GM21515 (cell line): ENCODE data around the gene SPOP.
"Not testable (repeated sequence)": the region's sequence is repeated elsewhere in the genome, so short reads cannot be mapped to it uniquely, and the experiment has no call there.

Source experiments
- ATAC-seq: cut with Tn5 transposase; IDR thresholded peaks from one replicate; pipeline ENCODE4 v1.9.1; 2021; ENCODE audit not compliant: unreplicated experiment

Gene SPOP

GRCh38 chr17:49659661-49660382 is 18.1 kb downstream of the SPOP start:
- no peak for ATAC-seq

GRCh38 chr17:49656247-49656646 is 21.6 kb downstream of the SPOP start:
- ATAC-seq, result no peak

- ATAC-seq, result no peak
Observed at GRCh38 chr17:49647256-49647585, 30.7 kb downstream of the SPOP start.

- no peak for ATAC-seq
Observed at GRCh38 chr17:49646391-49647255, 31.3 kb downstream of the SPOP start.

GRCh38 chr17:49646056-49646390 is 31.9 kb downstream of the SPOP start:
- ATAC-seq, result not testable (repeated sequence)

- no peak for ATAC-seq
Observed at GRCh38 chr17:49645654-49646053, 32.2 kb downstream of the SPOP start.

- no peak for ATAC-seq
Observed at GRCh38 chr17:49640556-49640955, 37.3 kb downstream of the SPOP start.

GRCh38 chr17:49638818-49639217 is 39.1 kb downstream of the SPOP start:
- no peak for ATAC-seq

GRCh38 chr17:49637739-49638138 is 40.2 kb downstream of the SPOP start:
- ATAC-seq, result no peak

- ATAC-seq, result no peak
Observed at GRCh38 chr17:49637050-49637449, 40.8 kb downstream of the SPOP start.

GRCh38 chr17:49635121-49635520 is 42.8 kb downstream of the SPOP start:
- no peak for ATAC-seq

- ATAC-seq, result no peak
Observed at GRCh38 chr17:49634485-49634860, 43.4 kb downstream of the SPOP start.

GRCh38 chr17:49633762-49634484 is 44.0 kb downstream of the SPOP start:
- ATAC-seq, result no peak

GRCh38 chr17:49633250-49633649 is 44.6 kb downstream of the SPOP start:
- no peak for ATAC-seq

GRCh38 chr17:49632201-49632600 is 45.7 kb downstream of the SPOP start:
- ATAC-seq, result no peak

- no peak for ATAC-seq
Observed at GRCh38 chr17:49631496-49631895, 46.4 kb downstream of the SPOP start.

GRCh38 chr17:49630113-49630900 is 47.6 kb downstream of the SPOP start:
- no peak for ATAC-seq

- ATAC-seq, result no peak
Observed at GRCh38 chr17:49629447-49629846, 48.5 kb downstream of the SPOP start.

GRCh38 chr17:49624896-49625295 is 53.0 kb downstream of the SPOP start:
- ATAC-seq, result no peak

- no peak for ATAC-seq
Observed at GRCh38 chr17:49621946-49622529, 55.9 kb downstream of the SPOP start.

GRCh38 chr17:49621420-49621819 is 56.5 kb downstream of the SPOP start:
- no peak for ATAC-seq
